ENCODE results near the gene NCF2.

Gene NCF2

GRCh38 chr1:183583466-183583865, 6.8 kb downstream of the NCF2 start:
- ChIA-PET POLR2A (no interaction called here), CTCF (no interaction called here)
- TF ChIP-seq CTCF (IDR thresholded peaks at IDR 0.05; ENCODE audit: control extremely low read depth, extremely low read depth, low read depth, missing control alignments) = no peak
- DNase-seq (ENCODE audit: extremely low spot score) = no peak

DNA sequence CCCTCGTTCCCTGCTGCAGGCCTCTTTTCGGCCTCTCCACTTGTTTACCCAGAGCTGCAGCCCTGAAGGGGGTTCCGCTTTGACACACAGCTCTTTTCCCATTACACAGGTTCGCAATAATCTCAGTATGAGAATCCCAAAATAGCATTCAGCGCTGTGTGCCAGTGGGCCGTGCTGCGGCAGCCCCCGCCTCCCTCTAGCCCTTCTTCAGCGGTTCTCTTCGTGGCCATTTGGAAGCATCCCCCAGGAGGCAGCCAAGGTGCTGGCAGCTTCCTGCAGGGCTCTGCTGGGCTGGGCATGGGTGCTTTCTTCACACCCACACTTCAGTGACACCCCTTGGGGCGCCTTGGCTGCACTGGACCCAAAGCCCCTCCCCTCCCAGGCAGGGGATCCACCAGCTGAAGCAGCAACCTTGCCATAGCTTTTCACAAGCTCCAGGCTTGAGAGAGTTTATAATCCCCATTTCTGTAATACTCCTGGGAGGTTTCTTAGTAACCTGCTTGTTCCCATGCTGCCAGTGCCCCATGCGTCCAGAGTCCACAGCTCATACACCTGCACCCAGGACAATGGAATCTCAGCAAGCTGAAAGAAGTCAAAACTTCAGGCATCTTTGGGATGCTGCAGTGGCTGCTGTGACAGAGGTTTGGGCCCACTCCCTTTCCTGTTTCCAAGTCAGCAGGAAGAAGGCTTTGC, 8.1 kb downstream of the NCF2 start:
- ChIA-PET POLR2A (no interaction called here), CTCF (interaction anchor here (0.8 to 4.9 kb wide), 5 partner anchors 8 to 73 kb away, joined by 3 to 26 read pairs (median 6); partner anchors contain the start of gene NCF2)
- DNase-seq (ENCODE audit: extremely low spot score) = no peak
- TF ChIP-seq CTCF (IDR thresholded peaks at IDR 0.05; ENCODE audit: control extremely low read depth, extremely low read depth, low read depth, missing control alignments) = no peak

- ChIA-PET CTCF (interaction anchor here (0.6 to 4.9 kb wide), 14 partner anchors 10 to 105 kb away, joined by 3 to 26 read pairs (median 5); partner anchors contain the start of gene NCF2), POLR2A (no interaction called here)
- peak; percentile 49 for DNase-seq (ENCODE audit: extremely low spot score)
- peak; percentile 27 for TF ChIP-seq CTCF (IDR thresholded peaks at IDR 0.05; ENCODE audit: control extremely low read depth, extremely low read depth, low read depth, missing control alignments)
Observed at GRCh38 chr1:183580281-183580682, 10.0 kb downstream of the NCF2 start.

DNA sequence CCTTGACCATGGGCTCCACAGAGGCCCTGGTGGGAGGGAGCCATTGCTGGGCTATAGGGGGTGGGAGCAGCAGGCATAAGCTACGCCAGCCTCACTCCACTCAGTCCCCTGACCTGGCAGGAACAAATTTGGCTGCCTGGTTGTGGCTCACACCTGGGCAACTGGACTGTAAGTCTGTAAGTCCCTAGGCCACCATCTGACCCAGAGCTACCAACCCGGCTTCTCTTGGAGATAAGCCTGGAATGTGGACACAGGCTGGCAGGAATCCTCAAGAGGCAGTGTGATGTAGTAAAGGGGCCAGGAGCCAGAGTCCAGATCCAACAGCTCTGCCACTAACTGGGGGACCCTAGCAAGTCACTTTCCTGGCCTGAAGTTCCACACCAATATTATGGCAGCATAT, 11.4 kb downstream of the NCF2 start:
- ChIA-PET POLR2A (no interaction called here), CTCF (interaction anchor here (1.1 to 4.9 kb wide), 8 partner anchors 10 to 337 kb away, joined by 3 to 26 read pairs (median 6); partner anchors contain the start of gene NCF2)
- TF ChIP-seq CTCF (IDR thresholded peaks at IDR 0.05; ENCODE audit: control extremely low read depth, extremely low read depth, low read depth, missing control alignments) = no peak

DNA sequence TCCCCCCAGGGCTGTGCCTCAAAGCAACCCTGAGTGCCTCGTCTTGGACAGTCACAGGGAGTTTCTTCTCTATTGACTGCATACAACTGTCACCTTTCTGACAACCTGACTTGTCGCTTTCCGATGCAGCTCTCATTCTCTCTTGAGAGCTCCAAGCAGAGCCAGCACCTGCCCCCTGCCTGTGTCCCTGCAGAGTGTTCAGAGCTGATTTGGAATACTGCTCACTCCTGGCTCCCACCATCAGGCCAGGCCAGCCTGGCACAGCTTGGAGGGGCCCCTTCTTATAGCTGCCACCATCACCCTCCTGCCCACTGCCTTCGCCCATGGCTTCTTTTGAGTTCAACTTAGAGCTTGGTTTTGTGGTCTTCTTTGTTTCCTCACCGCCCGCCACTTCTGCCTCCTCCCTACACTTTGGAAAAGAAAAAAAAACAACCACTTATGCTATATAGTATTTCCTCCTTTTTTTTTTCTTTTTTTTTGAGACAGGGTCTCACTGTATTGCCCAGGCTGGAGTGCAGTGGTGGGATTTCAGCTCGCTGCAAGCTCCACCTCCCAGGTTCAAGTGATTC, 12.3 kb downstream of the NCF2 start:
- no peak for TF ChIP-seq CTCF (IDR thresholded peaks at IDR 0.05; ENCODE audit: control extremely low read depth, extremely low read depth, low read depth, missing control alignments)
- no peak for DNase-seq (ENCODE audit: extremely low spot score)
- CTCF ChIA-PET = interaction anchor here (1.0 to 4.9 kb wide), 6 partner anchors 9 to 106 kb away, joined by 3 to 26 read pairs (median 5); partner anchors contain the start of gene NCF2
- POLR2A ChIA-PET = no interaction called here

More for the DNA sequence above, 11.4 kb downstream of the NCF2 start:
- no peak for DNase-seq (ENCODE audit: extremely low spot score)

DNA sequence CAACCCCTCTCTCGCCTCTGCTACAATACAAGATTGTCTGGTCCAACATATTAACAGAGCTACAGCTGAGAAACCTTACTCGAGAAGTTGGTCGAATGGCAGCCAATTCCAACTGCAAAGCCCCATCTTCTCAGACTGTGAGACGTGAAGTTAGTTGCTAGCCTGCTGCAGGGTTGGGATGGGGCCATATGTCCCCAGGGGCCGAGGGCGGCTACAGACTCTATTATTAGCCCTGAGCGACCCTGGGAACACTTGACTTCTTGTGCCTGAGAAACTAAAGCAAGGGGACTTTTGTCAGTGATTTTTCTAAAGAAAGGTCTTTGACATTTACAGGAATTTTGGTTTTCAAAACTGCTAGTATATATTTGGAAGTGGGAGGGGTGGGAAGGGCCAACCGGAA, 13.7 kb downstream of the NCF2 start:
- POLR2A ChIA-PET = no interaction called here
- no peak for TF ChIP-seq CTCF (IDR thresholded peaks at IDR 0.05; ENCODE audit: control extremely low read depth, extremely low read depth, low read depth, missing control alignments)
- CTCF ChIA-PET = interaction anchor here (1.3 kb wide), 1 partner anchor 13 kb away, joined by 6 read pairs; no protein-coding TSS in a partner anchor
- DNase-seq (ENCODE audit: extremely low spot score) = no peak
